Measurements from ENCODE around the gene FADS6.

DNA sequence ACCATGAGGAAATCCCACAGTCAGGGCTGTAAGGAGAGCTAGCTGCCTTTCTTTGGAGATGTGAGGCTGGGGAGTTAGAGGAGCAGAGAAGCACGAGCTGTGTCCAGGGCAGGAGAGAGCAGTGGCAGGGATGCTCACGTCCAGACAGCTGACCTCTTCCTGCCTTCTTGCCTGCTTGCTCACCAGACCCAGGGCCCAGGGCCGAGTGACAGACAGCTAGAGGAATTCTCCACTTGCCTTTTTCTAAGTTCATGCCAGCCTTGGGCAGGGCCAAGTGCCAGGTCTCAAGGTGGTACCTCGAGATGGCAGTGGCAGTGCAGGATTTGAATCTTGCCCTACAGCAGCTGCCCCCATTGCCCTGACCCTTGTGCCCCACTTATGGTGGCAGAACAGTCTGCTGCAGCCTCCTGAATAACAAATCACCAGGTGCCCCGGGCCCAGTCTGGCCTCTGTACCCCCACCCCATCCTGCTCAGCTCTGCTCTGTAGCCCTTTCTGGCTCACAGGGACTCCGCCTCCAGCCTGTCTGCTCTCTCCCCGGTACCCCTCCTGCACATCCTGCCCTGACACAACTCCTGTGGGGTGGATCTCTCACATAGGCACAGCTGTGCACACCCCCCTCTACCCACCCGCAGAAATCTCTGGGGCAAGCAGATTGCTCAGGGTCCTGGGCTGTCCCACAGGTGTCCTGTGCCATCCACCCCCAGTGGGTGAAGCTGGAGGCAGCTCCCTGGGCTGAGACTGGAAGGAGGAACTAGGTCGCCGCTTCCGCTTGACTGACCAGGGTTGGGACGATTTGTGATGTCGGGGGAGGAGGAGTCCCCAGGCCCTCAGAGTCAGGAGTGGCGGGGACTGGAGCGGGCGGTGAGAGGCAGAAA lies 59.7 kb downstream of the FADS6 start:
- no peak for TF ChIP-seq ZFX (IDR thresholded peaks at IDR 0.05)
- no peak for TF ChIP-seq CTCF (conservative IDR thresholded peaks at IDR 0.05)
